HG03457 (cell line): ENCODE results near the gene PANX2.
"Not testable (repeated sequence)": the region's sequence is repeated elsewhere in the genome, so short reads cannot be mapped to it uniquely, and the experiment has no call there.

Source experiments
- ATAC-seq: cut with Tn5 transposase; IDR thresholded peaks from one replicate; pipeline ENCODE4 v1.9.1; 2021; ENCODE audit warnings: moderate number of reproducible peaks; ENCODE audit not compliant: unreplicated experiment

PANX2 gene

GRCh38 chr22:50146439-50147238, 23.9 kb upstream of the PANX2 start:
- ATAC-seq: no peak

- not testable (repeated sequence) for ATAC-seq
Observed at GRCh38 chr22:50147258-50148165, 23.0 kb upstream of the PANX2 start.

GRCh38 chr22:50148166-50148500, 22.4 kb upstream of the PANX2 start:
- ATAC-seq: no peak

- no peak for ATAC-seq
Observed at GRCh38 chr22:50148991-50149721, 21.4 kb upstream of the PANX2 start.

- ATAC-seq: no peak
Observed at GRCh38 chr22:50150161-50151129, 20.1 kb upstream of the PANX2 start.

GRCh38 chr22:50151571-50152537, 18.7 kb upstream of the PANX2 start:
- no peak for ATAC-seq

GRCh38 chr22:50153056-50153755, 17.3 kb upstream of the PANX2 start:
- no peak for ATAC-seq

- no peak for ATAC-seq
Observed at GRCh38 chr22:50153756-50154140, 16.8 kb upstream of the PANX2 start.

- no peak for ATAC-seq
Observed at GRCh38 chr22:50157709-50158375, 12.7 kb upstream of the PANX2 start.

- no peak for ATAC-seq
Observed at GRCh38 chr22:50160947-50161346, 9.6 kb upstream of the PANX2 start.

- ATAC-seq: no peak
Observed at GRCh38 chr22:50161508-50162390, 8.8 kb upstream of the PANX2 start.

- ATAC-seq: no peak
Observed at GRCh38 chr22:50162391-50162956, 8.1 kb upstream of the PANX2 start.

- ATAC-seq: no peak
Observed at GRCh38 chr22:50165436-50166123, 5.0 kb upstream of the PANX2 start.

GRCh38 chr22:50167689-50168489, 2.6 kb upstream of the PANX2 start:
- no peak for ATAC-seq

- ATAC-seq: not testable (repeated sequence)
Observed at GRCh38 chr22:50168490-50169180, 1.9 kb upstream of the PANX2 start.
